Activated naive CD4-positive, alpha-beta T cell treated with anti-CD3 and anti-CD28 coated beads, Interleukin-2, amount 50 U/mL, for 24 hours (primary cell): ENCODE data around the gene IQCE.

Experiments
- H3K27ac Mint-ChIP-seq: one replicate; pipeline ENCODE4 v1.8.0; 2021; ENCODE audit warnings: mild to moderate bottlenecking, mixed read lengths
- H3K27me3 Mint-ChIP-seq: one replicate; pipeline ENCODE4 v1.8.0; 2021; ENCODE audit warnings: mixed read lengths
- H3K36me3 Mint-ChIP-seq: one replicate; pipeline ENCODE4 v1.8.0; 2021; ENCODE audit warnings: mixed read lengths
- H3K4me1 Mint-ChIP-seq: one replicate; pipeline ENCODE4 v1.8.0; 2021; ENCODE audit warnings: mixed read lengths
- H3K4me3 Mint-ChIP-seq: one replicate; pipeline ENCODE4 v1.8.0; 2021; ENCODE audit warnings: mild to moderate bottlenecking, mixed read lengths
- H3K9me3 Mint-ChIP-seq: one replicate; pipeline ENCODE4 v1.8.0; 2021; ENCODE audit warnings: mixed read lengths

IQCE gene

DNA sequence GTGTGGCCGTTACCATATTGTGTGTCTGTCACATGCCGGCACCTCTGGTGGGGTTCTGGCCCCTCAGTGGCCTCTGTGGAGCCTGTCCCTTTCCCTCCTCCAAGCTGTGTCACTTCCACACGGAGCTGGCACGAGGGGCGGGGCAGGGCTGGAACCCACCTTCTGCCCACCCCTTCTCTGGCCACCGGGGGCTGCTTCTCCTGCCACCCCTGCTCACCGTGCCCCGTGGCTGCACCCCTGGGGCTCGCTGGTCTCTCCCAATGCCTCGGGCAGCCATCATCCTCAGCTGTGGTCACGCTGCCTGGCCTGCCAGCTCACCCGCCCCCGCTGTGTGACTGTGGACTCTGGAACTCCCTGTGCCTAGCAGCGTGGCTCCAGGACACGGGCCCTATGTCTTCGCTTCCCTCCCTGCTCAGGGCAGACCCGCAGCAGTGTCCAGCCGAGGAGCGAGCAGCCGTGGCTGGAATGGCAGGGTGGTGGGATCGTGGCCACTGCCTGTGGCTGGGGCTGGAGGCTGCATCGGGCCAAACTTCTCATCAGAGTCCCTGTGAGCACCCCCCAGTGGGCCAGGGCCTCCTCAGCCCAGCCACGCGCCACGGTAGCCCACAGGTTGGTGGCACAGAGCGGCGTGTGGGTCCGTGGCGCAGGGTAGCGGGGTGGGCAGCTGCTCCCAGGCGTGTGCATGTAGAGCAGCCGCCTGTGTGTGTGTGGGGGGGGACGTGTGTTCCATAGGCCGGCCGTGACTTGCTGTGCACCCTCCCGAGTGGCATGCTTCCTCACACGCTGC is 81.1 kb downstream of the IQCE start:
- H3K9me3 Mint-ChIP-seq = no peaks in the 10 kb centered on the region
- no peaks in the 10 kb centered on the region for H3K27me3 Mint-ChIP-seq
- no peaks in the 10 kb centered on the region for H3K36me3 Mint-ChIP-seq
- H3K4me1 Mint-ChIP-seq = peaks cover 7% of the 10 kb centered on the region
- no peak overlapping the region for H3K4me3 Mint-ChIP-seq
- no peak overlapping the region for H3K27ac Mint-ChIP-seq

DNA sequence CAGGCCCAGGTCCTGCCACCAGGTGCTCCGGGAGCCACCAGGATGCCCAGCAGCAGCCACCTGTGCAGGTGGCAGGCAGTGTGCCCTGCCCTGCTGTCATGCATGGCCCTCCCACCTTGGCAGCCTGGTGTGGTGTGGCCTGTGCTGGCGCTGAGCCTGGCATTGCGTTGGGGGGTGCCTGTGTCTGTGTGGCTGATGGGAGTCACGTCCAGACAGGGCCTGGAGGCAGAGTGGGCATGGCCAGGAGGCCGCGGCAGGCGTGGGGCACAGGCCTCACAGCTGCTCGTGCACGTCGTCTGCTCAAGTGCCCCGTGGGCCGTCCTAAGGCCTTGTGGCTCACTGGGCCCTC is 81.7 kb downstream of the IQCE start:
- H3K36me3 Mint-ChIP-seq = no peaks in the 10 kb centered on the region
- H3K9me3 Mint-ChIP-seq = no peaks in the 10 kb centered on the region
- no peak overlapping the region for H3K27ac Mint-ChIP-seq
- no peak overlapping the region for H3K4me3 Mint-ChIP-seq
- no peaks in the 10 kb centered on the region for H3K27me3 Mint-ChIP-seq
- H3K4me1 Mint-ChIP-seq = peaks cover 13% of the 10 kb centered on the region

DNA sequence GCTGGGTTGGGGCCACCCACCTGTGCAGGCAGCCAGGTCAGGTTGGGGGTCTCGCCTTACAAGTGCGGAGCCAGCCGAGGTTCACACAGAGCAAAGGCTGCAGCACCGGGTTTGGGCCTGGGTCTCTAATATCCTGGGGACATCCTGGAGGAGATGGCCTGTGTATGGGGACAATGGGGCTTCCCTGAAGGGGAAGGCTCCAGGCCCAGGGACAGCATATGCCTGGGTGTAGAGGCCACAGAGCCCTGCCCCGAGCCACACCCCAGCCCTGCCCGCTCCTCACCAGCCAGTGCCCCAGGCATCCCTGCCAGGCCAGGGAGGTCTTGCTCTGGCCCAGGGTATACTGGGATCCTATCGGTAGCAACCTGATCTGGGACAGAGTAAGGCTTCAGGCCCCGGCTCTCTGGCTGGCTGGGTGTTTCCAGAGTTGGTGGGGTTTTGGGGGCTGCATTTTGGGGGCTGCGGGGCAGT is 82.1 kb downstream of the IQCE start:
- H3K36me3 Mint-ChIP-seq = no peaks in the 10 kb centered on the region
- H3K27me3 Mint-ChIP-seq = no peaks in the 10 kb centered on the region
- H3K4me3 Mint-ChIP-seq = no peak overlapping the region
- no peaks in the 10 kb centered on the region for H3K9me3 Mint-ChIP-seq
- H3K4me1 Mint-ChIP-seq = peaks cover 16% of the 10 kb centered on the region
- no peak overlapping the region for H3K27ac Mint-ChIP-seq

DNA sequence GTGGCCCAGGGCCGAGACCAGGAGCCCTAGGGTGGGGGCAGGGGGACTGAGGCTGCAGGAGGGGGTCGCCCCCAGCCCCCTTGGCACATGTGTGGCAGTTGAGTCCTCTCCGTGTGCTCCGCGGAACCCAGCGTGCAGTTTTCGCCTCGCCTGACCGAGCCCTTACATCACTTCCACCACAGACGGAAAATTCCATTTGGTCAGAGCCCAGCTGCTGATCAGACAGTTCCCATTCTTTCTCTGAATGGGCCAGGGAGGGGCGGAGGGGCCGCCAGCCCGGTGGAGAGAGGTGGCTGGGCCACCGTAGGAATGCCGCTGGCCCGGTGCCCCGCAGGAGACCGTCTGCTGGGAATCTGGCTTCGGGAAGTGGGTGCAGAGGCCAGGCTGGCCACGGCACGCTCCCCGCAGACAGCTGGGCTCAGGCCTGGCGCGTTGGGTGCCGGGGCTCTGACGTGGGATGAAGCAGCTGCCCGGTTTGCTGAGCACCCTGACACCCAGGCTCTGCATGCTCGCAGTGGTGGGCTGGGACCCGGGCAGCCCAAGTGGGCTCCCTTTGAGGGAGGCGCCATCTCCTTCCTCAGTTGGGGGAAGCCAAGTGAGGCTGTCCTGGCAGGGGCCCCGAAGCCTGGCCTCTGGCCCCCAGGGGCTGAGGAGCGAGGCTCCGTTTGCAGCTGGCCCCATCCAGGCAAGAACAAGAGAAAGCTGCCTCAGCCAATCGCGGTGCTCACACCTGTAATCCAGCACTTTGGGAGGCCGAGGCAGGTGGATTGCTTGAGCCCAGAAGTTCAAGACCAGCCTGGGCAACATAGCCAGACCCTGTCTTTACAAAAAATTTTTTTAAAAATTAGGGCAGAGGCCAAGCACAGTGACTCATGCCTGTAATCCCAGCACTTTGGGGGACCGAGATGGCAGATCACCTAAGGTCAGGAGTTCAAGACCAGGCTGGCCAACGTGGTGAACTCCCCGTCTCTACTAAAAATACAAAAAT is 82.9 kb downstream of the IQCE start:
- H3K4me1 Mint-ChIP-seq = peaks cover 16% of the 10 kb centered on the region
- no peaks in the 10 kb centered on the region for H3K36me3 Mint-ChIP-seq
- H3K27ac Mint-ChIP-seq = no peak overlapping the region
- no peaks in the 10 kb centered on the region for H3K27me3 Mint-ChIP-seq
- no peaks in the 10 kb centered on the region for H3K9me3 Mint-ChIP-seq
- no peak overlapping the region for H3K4me3 Mint-ChIP-seq

DNA sequence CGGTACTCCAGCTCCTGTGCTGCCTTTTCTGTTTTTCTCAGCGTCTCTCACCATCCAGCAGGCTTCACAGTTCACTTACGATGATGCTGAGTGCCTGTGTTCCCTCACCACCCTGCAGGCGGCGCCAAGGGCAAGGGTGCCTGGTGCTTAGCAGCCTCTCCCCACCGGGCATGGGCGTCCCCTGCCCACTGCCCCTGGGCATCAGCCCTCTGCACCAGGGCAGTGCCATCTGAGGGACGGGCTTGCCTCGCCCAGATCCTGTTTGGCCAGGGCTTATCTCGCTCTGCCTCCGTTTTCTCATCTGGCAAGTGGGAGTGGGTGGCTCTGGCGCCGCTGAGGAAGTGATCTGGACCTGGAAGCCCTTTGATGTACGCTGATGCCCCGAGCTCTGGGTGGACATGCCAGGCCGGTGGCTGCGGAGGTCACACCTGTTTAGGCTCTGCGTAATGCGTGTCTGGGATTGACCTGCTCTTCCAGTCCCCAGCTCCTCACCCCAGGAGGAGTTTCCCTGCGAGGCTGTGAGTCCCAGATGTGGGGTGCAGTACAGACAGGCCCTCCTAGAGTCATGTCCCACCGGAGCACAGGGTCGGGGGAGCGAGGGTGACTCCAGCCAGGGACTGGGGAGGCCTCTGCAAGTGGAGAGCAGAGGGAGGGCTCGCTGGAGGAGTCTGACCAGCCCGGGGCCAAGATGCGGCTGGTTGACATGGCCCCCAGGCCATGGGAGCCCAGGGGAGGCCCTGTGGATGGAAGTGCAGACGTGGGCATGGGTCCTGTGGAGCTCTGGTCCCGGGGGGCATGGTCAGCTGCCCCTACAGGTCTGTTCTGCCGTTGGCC is 84.8 kb downstream of the IQCE start:
- no peak overlapping the region for H3K27ac Mint-ChIP-seq
- no peaks in the 10 kb centered on the region for H3K36me3 Mint-ChIP-seq
- no peaks in the 10 kb centered on the region for H3K9me3 Mint-ChIP-seq
- peaks cover 16% of the 10 kb centered on the region for H3K4me1 Mint-ChIP-seq
- H3K27me3 Mint-ChIP-seq = no peaks in the 10 kb centered on the region
- H3K4me3 Mint-ChIP-seq = no peak overlapping the region

DNA sequence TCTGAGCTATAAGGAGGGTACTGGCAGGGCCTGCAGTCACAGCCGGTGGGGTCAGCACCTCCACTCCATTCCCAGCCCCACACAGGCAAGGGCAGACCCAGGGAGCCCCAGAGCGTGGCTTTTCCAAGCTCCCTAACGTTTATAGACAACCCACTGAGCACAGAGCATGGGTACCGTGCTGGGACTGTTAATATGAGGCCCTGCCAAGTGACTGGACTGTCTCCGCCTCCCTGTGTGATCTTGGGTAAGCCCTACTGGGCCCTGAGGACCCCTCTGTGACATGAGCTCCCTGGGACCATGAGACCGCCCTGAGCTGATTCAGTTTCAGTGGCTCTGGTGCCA is 85.4 kb downstream of the IQCE start:
- Mint-ChIP-seq H3K27ac (no peak overlapping the region), H3K4me1 (peaks cover 16% of the 10 kb centered on the region), H3K4me3 (no peak overlapping the region), H3K9me3 (no peaks in the 10 kb centered on the region), H3K36me3 (no peaks in the 10 kb centered on the region), H3K27me3 (no peaks in the 10 kb centered on the region)

DNA sequence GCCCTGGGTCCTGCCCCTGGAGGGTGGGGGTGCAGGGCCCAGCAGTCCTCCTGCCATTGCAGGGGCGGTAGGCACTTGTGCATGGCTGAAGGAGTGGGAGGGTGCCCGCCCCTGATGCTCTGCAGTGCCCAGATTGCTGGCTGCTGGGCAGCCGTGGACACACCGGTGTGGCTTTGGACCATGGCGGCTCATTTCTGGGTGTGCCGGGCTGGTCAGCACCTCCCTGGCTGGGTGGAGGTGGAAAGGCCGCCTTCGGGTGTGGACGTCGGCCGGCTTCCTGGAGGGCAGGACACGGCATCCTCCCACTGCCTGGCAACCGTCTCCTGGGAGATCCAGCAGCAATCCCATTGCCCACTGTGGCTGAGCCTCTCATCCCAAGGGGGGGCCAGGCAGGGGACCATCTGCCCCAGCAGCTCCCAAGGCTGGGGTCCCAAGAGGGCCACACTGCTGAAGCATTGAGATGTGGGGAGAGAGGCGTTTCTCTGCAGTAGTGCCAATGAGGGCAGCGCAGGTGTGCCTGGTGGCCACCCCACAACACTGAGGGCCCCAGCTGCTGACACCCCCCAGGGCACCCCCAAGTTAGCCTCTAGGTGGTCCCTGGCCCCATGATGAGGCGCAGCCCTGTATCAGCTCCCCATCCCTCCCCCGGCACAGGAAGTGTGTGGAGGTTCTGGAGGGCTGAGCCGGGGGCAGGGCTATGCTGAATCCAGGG is 85.9 kb downstream of the IQCE start:
- Mint-ChIP-seq H3K36me3 (no peaks in the 10 kb centered on the region), H3K27ac (peak overlapping the region; percentile 69), H3K4me3 (peak overlapping the region; percentile 74), H3K4me1 (peaks cover 16% of the 10 kb centered on the region), H3K27me3 (no peaks in the 10 kb centered on the region), H3K9me3 (no peaks in the 10 kb centered on the region)

DNA sequence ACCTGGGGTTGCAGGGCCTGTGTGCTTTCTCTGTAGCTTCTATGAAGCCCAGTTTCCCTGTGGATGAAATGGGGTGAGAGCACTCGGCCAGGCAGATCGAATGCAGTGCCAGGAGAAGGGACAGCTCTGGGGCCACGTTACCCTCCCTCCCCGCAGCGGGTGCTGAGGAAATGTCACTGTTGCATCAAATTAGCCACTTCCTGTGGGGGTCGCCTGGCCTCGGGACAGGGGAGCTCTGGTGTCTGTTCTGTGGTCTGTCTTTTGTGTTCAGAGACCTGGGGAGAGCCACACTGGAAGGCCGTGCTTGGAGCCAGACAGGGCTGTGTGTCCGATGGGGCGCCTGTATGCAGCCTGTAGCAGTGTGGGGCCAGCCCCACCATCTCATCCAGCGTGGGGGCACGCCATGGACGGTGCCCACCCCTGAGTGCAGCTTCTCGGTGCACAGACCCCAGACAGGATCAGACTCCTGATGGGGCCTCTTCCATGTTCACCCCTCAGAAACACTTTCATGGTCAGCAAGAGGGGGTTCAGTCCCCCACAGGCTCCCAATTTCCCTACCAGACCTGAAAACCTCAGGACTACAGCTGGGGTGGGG is 86.6 kb downstream of the IQCE start:
- no peaks in the 10 kb centered on the region for H3K27me3 Mint-ChIP-seq
- no peaks in the 10 kb centered on the region for H3K9me3 Mint-ChIP-seq
- H3K36me3 Mint-ChIP-seq = no peaks in the 10 kb centered on the region
- peaks cover 16% of the 10 kb centered on the region for H3K4me1 Mint-ChIP-seq
- H3K27ac Mint-ChIP-seq = no peak overlapping the region
- H3K4me3 Mint-ChIP-seq = peak overlapping the region; percentile 74

DNA sequence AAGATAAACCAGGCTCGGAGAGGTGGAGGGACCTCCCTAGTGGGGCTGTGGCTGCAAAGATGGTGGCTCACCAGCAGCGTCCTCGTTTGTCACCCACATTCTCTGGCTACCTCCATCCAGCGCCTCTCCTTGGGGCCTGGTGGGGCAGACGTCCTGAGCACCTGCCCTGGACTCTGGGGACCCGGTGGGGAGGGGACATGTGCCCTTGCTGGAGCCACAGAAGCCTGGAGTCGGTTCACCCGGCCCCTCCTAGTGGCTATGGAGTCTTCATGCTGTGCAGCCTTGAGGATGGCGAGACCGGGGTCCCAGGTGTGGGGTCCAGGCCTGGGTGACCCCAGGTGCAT is 87.5 kb downstream of the IQCE start:
- H3K27ac Mint-ChIP-seq = no peak overlapping the region
- H3K4me1 Mint-ChIP-seq = peaks cover 16% of the 10 kb centered on the region
- H3K4me3 Mint-ChIP-seq = no peak overlapping the region
- H3K9me3 Mint-ChIP-seq = no peaks in the 10 kb centered on the region
- no peaks in the 10 kb centered on the region for H3K27me3 Mint-ChIP-seq
- H3K36me3 Mint-ChIP-seq = no peaks in the 10 kb centered on the region

DNA sequence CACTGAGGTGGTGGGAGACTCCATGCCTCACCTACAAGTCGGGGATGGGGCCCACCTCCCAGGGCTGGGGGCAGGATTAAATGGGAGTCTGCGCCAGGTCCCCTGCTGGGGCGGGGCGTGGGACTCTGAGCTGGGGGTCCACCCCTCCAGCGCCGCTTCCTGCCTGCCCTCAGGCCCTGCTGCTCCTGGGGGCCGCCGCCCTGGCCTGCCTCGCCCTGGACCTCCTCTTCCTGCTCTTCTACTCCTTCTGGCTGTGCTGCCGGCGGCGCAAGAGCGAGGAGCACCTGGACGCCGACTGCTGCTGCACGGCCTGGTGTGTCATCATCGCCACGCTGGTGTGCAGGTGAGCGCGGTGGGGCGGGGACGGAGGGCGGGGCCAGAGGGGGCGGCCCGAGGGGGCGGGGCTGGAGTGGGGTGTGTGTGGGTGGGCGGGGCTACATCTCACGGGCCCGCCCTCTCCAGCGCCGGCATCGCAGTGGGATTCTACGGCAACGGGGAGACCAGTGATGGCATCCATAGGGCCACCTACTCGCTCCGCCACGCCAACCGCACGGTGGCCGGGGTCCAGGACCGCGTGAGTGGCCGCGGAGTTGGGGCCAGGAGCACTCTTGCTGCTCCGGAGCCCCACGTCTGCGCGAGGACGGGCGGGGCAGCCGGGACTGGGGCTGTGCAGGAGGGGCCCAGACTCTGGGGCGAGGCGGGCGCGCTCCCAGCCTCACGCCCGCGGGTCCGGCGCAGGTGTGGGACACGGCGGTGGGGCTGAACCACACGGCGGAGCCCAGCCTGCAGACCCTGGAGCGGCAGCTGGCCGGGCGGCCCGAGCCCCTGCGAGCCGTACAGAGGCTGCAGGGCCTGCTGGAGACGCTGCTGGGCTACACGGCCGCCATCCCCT is 88.1 kb downstream of the IQCE start:
- H3K36me3 Mint-ChIP-seq = no peaks in the 10 kb centered on the region
- H3K27me3 Mint-ChIP-seq = no peaks in the 10 kb centered on the region
- H3K9me3 Mint-ChIP-seq = no peaks in the 10 kb centered on the region
- no peak overlapping the region for H3K4me3 Mint-ChIP-seq
- H3K27ac Mint-ChIP-seq = no peak overlapping the region
- H3K4me1 Mint-ChIP-seq = peaks cover 16% of the 10 kb centered on the region

DNA sequence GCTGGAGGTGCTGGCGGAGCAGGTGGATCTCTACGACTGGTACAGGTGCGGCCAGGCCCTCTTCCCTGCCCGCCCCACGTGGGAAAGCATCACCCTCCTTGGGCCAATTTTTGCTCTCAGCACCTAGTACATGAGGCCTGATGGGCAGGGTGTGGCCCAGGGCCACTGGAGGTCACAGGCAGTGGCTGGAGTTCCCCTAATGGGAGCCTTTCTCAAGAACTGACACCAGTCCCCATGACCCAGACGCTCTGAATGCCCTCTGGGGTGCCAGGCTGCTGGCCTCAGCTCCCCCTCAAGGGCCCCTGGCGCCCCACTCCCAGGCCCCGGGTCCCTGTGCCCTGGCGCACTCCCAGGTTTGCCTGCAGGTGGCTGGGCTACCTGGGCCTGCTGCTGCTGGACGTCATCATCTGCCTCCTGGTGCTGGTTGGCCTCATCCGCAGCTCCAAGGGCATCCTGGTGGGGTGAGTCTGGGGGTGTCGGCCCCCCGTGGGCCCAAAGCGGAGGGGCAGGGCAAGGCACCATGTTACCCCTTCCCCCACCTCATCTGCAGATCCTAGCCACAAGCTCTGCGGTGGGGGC is 88.9 kb downstream of the IQCE start:
- Mint-ChIP-seq H3K4me3 (no peak overlapping the region), H3K27me3 (no peaks in the 10 kb centered on the region), H3K36me3 (no peaks in the 10 kb centered on the region), H3K9me3 (no peaks in the 10 kb centered on the region), H3K4me1 (peaks cover 16% of the 10 kb centered on the region), H3K27ac (no peak overlapping the region)

DNA sequence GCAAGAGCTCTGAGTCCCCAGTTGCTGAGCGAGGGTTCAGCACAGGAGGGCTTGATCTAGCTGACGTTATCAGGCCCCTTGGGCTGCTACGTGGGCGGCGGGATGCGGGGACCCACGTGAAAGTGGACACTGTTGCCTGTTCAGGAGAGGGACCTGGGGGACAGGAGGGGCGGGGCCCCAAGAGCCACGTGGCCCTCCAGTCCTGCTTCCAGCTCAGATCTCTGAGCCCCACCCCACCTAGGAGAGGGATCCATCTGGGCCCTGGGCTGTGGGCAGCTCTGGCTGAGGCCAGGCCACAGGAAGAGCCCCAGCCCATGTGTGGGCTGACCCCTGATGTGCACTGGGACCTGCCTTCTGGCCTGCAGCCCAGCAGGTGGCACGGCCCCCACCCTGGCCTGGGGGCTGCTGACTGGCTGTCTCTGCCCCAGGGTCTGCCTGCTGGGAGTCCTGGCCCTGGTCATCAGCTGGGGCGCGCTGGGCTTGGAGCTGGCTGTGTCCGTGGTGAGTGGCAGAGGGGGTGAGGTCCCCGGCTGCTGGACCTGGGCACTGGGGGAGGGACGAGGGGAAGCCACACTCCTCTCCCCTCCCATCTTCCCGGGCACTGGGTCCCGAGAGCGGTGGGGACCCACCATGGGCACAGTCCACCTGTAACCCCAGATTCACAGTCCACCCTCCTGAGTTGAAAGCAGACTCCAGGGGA is 90.5 kb downstream of the IQCE start:
- H3K27ac Mint-ChIP-seq = no peak overlapping the region
- no peaks in the 10 kb centered on the region for H3K9me3 Mint-ChIP-seq
- no peaks in the 10 kb centered on the region for H3K36me3 Mint-ChIP-seq
- no peak overlapping the region for H3K4me3 Mint-ChIP-seq
- H3K27me3 Mint-ChIP-seq = no peaks in the 10 kb centered on the region
- H3K4me1 Mint-ChIP-seq = peaks cover 13% of the 10 kb centered on the region

DNA sequence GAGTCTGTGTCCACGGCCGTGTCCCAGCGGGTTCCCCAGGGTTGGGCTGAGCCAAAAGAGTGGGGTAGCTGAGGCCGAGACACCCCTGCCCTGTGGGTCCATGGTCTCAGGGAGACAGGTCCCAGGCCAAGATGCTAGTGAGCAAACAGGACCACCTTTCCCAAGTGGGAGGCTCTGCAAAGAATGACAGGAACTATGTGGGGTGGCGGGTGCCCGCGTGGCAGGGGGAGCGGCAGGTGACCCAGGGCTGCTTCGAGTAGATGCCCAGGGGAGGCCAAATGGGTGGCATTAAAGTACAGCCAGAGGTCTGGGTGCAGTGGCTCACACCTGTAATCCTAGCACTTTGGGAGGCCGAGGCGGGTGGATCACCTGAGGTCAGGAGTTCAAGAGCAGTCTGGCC is 91.2 kb downstream of the IQCE start:
- H3K27ac Mint-ChIP-seq = no peak overlapping the region
- H3K4me3 Mint-ChIP-seq = no peak overlapping the region
- H3K27me3 Mint-ChIP-seq = no peaks in the 10 kb centered on the region
- no peaks in the 10 kb centered on the region for H3K36me3 Mint-ChIP-seq
- no peaks in the 10 kb centered on the region for H3K9me3 Mint-ChIP-seq
- peaks cover 7% of the 10 kb centered on the region for H3K4me1 Mint-ChIP-seq
